ENCODE data around the gene FNIP1.
"Not testable (repeated sequence)": the region's sequence is repeated elsewhere in the genome, so short reads cannot be mapped to it uniquely, and the experiment has no call there.

The FNIP1 gene

GRCh38 chr5:131786900-131787692 is 9.7 kb downstream of the FNIP1 start:
- DNase-seq = no peak

- DNase-seq = no peak
Observed at GRCh38 chr5:131786036-131786435, 10.8 kb downstream of the FNIP1 start.

- no peak for DNase-seq
Observed at GRCh38 chr5:131783874-131784273, 12.9 kb downstream of the FNIP1 start.

GRCh38 chr5:131783357-131783756 is 13.5 kb downstream of the FNIP1 start:
- no peak for DNase-seq

GRCh38 chr5:131782717-131783116 is 14.1 kb downstream of the FNIP1 start:
- DNase-seq = no peak

- DNase-seq = not testable (repeated sequence)
Observed at GRCh38 chr5:131778141-131778540, 18.7 kb downstream of the FNIP1 start.

- DNase-seq = no peak
Observed at GRCh38 chr5:131776450-131776849, 20.4 kb downstream of the FNIP1 start.

GRCh38 chr5:131774652-131775367 is 22.0 kb downstream of the FNIP1 start:
- no peak for DNase-seq

GRCh38 chr5:131773805-131774204 is 23.0 kb downstream of the FNIP1 start:
- DNase-seq = no peak

GRCh38 chr5:131771692-131772091 is 25.1 kb downstream of the FNIP1 start:
- no peak for DNase-seq

- DNase-seq = no peak
Observed at GRCh38 chr5:131769961-131770360, 26.9 kb downstream of the FNIP1 start.

- no peak for DNase-seq
Observed at GRCh38 chr5:131769336-131769735, 27.5 kb downstream of the FNIP1 start.

- no peak for DNase-seq
Observed at GRCh38 chr5:131767891-131768290, 28.9 kb downstream of the FNIP1 start.

GRCh38 chr5:131766689-131767088 is 30.1 kb downstream of the FNIP1 start:
- no peak for DNase-seq

- no peak for DNase-seq
Observed at GRCh38 chr5:131765261-131765660, 31.6 kb downstream of the FNIP1 start.

GRCh38 chr5:131763968-131764367 is 32.8 kb downstream of the FNIP1 start:
- DNase-seq = no peak

- DNase-seq = no peak
Observed at GRCh38 chr5:131760793-131761192, 36.0 kb downstream of the FNIP1 start.

- DNase-seq = no peak
Observed at GRCh38 chr5:131759704-131760103, 37.1 kb downstream of the FNIP1 start.

- no peak for DNase-seq
Observed at GRCh38 chr5:131758520-131758900, 38.3 kb downstream of the FNIP1 start.

- DNase-seq = no peak
Observed at GRCh38 chr5:131757830-131758519, 38.8 kb downstream of the FNIP1 start.

- DNase-seq = no peak
Observed at GRCh38 chr5:131756942-131757341, 39.9 kb downstream of the FNIP1 start.

GRCh38 chr5:131754363-131754762 is 42.5 kb downstream of the FNIP1 start:
- no peak for DNase-seq

GRCh38 chr5:131751506-131751905 is 45.3 kb downstream of the FNIP1 start:
- no peak for DNase-seq
